ENCODE results near the gene CHCHD4. TPM values are rescaled to one million over a fixed set of nuclear protein-coding genes. Genes with fewer than 3 reads are reported as not detected.

Gene CHCHD4
- total and polyA plus RNA-seq, 2 of the 13 experiments (the other 11 are each of a cell fraction or from before 2014, with no cell fraction given) = 15.8 to 24.1 TPM

DNA sequence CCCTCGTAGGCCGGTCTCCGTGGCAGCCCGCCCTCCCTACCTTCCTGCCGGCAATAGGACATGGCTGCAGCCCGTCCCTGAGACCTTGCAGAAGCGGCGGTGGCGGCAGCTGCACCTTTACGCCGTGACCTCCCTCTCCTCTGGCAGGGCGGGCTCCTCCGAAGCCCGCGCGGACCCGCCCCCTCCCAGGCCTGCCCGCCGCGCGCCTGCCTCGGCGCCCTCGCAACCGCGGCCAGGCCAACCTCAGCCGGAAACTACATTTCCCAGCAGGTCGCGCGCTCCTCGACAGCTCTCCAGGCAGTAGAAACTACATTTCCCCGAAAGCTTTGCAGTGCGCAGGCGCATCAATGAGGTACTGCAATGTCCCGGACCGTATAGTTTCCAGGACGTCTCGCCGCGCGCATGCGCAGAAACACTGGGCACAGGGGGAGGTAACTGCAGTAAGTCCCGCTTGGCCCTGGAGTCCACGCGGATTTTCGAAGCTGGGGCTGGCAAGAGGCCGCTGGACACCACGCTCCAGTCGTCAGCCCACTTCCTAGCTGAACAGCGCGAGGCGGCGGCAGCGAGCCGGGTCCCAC, at the start of gene CHCHD4, which contains the start of gene TMEM43 (continued):
- no peak for TF ChIP-seq SKI (IDR thresholded peaks at IDR 0.05; ENCODE audit: partially characterized antibody)
- TF ChIP-seq RELA (CRISPR knock-in tag; IDR thresholded peaks at IDR 0.05) = no peak
- no peak for TF ChIP-seq PLSCR1 (CRISPR knock-in tag; IDR thresholded peaks at IDR 0.05; ENCODE audit: borderline replicate concordance)
- no peak for TF ChIP-seq RARG (CRISPR knock-in tag; IDR thresholded peaks at IDR 0.05; ENCODE audit: low read depth)
- TF ChIP-seq ZNF143 (CRISPR knock-in tag; IDR thresholded peaks at IDR 0.05) = peak; percentile 97
- no peak; the same call in 1 of the 2 replicates for TF ChIP-seq NCOA2 (CRISPR knock-in tag; IDR thresholded peaks at IDR 0.05)
- TF ChIP-seq ZBTB7A (CRISPR knock-in tag; IDR thresholded peaks at IDR 0.05) = no peak
- no peak for TF ChIP-seq DNMT1 (CRISPR knock-in tag; IDR thresholded peaks at IDR 0.05)
- 0 out of 2 replicates have a peak, but pooled peaks have one; percentile 34 for TF ChIP-seq ZBTB42 (CRISPR knock-in tag; IDR thresholded peaks at IDR 0.05)
- no peak for TF ChIP-seq MATR3 (CRISPR knock-in tag; IDR thresholded peaks at IDR 0.05)
- no peak for TF ChIP-seq ZNF558 (CRISPR knock-in tag; IDR thresholded peaks at IDR 0.05; ENCODE audit: borderline replicate concordance)
- TF ChIP-seq, protein P1, sequence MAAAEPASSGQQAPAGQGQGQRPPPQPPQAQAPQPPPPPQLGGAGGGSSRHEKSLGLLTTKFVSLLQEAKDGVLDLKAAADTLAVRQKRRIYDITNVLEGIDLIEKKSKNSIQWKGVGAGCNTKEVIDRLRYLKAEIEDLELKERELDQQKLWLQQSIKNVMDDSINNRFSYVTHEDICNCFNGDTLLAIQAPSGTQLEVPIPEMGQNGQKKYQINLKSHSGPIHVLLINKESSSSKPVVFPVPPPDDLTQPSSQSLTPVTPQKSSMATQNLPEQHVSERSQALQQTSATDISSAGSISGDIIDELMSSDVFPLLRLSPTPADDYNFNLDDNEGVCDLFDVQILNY (CRISPR knock-in tag; conservative IDR thresholded peaks at IDR 0.05) = peak; percentile 57
- TF ChIP-seq POLR2AphosphoS5 (IDR thresholded peaks at IDR 0.05; ENCODE audit: low read depth, low read length) = no peak
- no peak for TF ChIP-seq ZBTB21 (CRISPR knock-in tag; IDR thresholded peaks at IDR 0.05)
- no peak for TF ChIP-seq SRSF1 (optimal IDR thresholded peaks at IDR 0.05; ENCODE audit: low read depth, low read length)
- no peak for TF ChIP-seq ZNF382 (CRISPR knock-in tag; IDR thresholded peaks at IDR 0.05; ENCODE audit: borderline replicate concordance)
- peak; percentile 48; the same call in 1 of the 2 replicates for TF ChIP-seq NR2F2 (IDR thresholded peaks at IDR 0.05; ENCODE audit: borderline replicate concordance, low read depth)
- 0 out of 2 replicates have a peak, but pooled peaks have one; percentile 35 for TF ChIP-seq PCBP1 (IDR thresholded peaks at IDR 0.05; ENCODE audit: borderline replicate concordance, low read depth, low read length)
- TF ChIP-seq, protein P2, sequence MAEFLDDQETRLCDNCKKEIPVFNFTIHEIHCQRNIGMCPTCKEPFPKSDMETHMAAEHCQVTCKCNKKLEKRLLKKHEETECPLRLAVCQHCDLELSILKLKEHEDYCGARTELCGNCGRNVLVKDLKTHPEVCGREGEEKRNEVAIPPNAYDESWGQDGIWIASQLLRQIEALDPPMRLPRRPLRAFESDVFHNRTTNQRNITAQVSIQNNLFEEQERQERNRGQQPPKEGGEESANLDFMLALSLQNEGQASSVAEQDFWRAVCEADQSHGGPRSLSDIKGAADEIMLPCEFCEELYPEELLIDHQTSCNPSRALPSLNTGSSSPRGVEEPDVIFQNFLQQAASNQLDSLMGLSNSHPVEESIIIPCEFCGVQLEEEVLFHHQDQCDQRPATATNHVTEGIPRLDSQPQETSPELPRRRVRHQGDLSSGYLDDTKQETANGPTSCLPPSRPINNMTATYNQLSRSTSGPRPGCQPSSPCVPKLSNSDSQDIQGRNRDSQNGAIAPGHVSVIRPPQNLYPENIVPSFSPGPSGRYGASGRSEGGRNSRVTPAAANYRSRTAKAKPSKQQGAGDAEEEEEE (CRISPR knock-in tag; IDR thresholded peaks at IDR 0.05; ENCODE audit: borderline replicate concordance) = no peak
- TF ChIP-seq PTBP1 (IDR thresholded peaks at IDR 0.05; ENCODE audit: low read depth, low read length, poor library complexity, severe bottlenecking) = no peak
- TF ChIP-seq XBP1 (CRISPR knock-in tag; IDR thresholded peaks at IDR 0.05) = no peak
- TF ChIP-seq ZNF639 (CRISPR knock-in tag; conservative IDR thresholded peaks at IDR 0.05) = no peak
- TF ChIP-seq PHF8 (CRISPR knock-in tag; IDR thresholded peaks at IDR 0.05) = peak; percentile 82
- TF ChIP-seq ZNF44 (CRISPR knock-in tag; IDR thresholded peaks at IDR 0.05) = no peak; the same call in 1 of the 2 replicates
- TF ChIP-seq, protein P3, sequence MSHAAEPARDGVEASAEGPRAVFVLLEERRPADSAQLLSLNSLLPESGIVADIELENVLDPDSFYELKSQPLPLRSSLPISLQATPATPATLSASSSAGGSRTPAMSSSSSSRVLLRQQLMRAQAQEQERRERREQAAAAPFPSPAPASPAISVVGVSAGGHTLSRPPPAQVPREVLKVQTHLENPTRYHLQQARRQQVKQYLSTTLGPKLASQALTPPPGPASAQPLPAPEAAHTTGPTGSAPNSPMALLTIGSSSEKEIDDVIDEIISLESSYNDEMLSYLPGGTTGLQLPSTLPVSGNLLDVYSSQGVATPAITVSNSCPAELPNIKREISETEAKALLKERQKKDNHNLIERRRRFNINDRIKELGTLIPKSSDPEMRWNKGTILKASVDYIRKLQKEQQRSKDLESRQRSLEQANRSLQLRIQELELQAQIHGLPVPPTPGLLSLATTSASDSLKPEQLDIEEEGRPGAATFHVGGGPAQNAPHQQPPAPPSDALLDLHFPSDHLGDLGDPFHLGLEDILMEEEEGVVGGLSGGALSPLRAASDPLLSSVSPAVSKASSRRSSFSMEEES (CRISPR knock-in tag; IDR thresholded peaks at IDR 0.05) = no peak
- no peak for TF ChIP-seq ZNF124 (CRISPR knock-in tag; IDR thresholded peaks at IDR 0.05)
- no peak for TF ChIP-seq KDM3A (CRISPR knock-in tag; IDR thresholded peaks at IDR 0.05; ENCODE audit: low read depth)
